ENCODE measurements around the gene CNTNAP2.

The CNTNAP2 gene

GRCh38 chr7:148204639-148205304, 2088.2 kb downstream of the CNTNAP2 start:
- DNase-seq (ENCODE audit: low read depth, low spot score) = no peak
- no peak for TF ChIP-seq POLR2AphosphoS5 (IDR thresholded peaks at IDR 0.05; ENCODE audit: borderline replicate concordance, low read depth, low read length)
- TF ChIP-seq FOXP2 (optimal IDR thresholded peaks at IDR 0.05; ENCODE audit: control extremely low read depth, extremely low read length, insufficient read depth) = no peak
- TF ChIP-seq EZH2 (IDR thresholded peaks at IDR 0.05) = no peak
- H3K36me3 ChIP-seq (ENCODE audit: insufficient read depth, low read length) = no peaks in the 10 kb centered on the region

GRCh38 chr7:148209643-148210190, 2093.1 kb downstream of the CNTNAP2 start:
- H3K9ac ChIP-seq (ENCODE audit: insufficient read length) = no peak overlapping the region
- H3K4me3 ChIP-seq = no peak overlapping the region
- no peak overlapping the region for H3K27ac ChIP-seq
- no peak for DNase-seq (ENCODE audit: low read depth, low spot score)
- H3K9me3 ChIP-seq (ENCODE audit: low read depth, low read length) = no peaks in the 10 kb centered on the region
- no peaks in the 10 kb centered on the region for H3K36me3 ChIP-seq (ENCODE audit: insufficient read depth, low read length)
- TF ChIP-seq FOXP2 (optimal IDR thresholded peaks at IDR 0.05; ENCODE audit: control extremely low read depth, extremely low read length, insufficient read depth) (no peak), EZH2 (IDR thresholded peaks at IDR 0.05) (no peak), POLR2AphosphoS5 (IDR thresholded peaks at IDR 0.05; ENCODE audit: borderline replicate concordance, low read depth, low read length) (no peak)

More at GRCh38 chr7:148204639-148205304, 2088.2 kb downstream of the CNTNAP2 start:
- H3K27ac ChIP-seq = no peak overlapping the region
- H3K9ac ChIP-seq (ENCODE audit: insufficient read length) = no peak overlapping the region
- no peaks in the 10 kb centered on the region for H3K9me3 ChIP-seq (ENCODE audit: low read depth, low read length)
- no peak overlapping the region for H3K4me3 ChIP-seq

- no peak overlapping the region for H3K27ac ChIP-seq
- no peak overlapping the region for H3K9ac ChIP-seq (ENCODE audit: insufficient read length)
- TF ChIP-seq POLR2AphosphoS5 (IDR thresholded peaks at IDR 0.05; ENCODE audit: borderline replicate concordance, low read depth, low read length) (no peak), EZH2 (IDR thresholded peaks at IDR 0.05) (no peak), FOXP2 (optimal IDR thresholded peaks at IDR 0.05; ENCODE audit: control extremely low read depth, extremely low read length, insufficient read depth) (no peak)
- no peaks in the 10 kb centered on the region for H3K36me3 ChIP-seq (ENCODE audit: insufficient read depth, low read length)
- DNase-seq (ENCODE audit: low read depth, low spot score) = no peak
- H3K4me3 ChIP-seq = no peak overlapping the region
- no peaks in the 10 kb centered on the region for H3K9me3 ChIP-seq (ENCODE audit: low read depth, low read length)
Measured at GRCh38 chr7:148210804-148211325, 2094.3 kb downstream of the CNTNAP2 start.

- H3K9me3 ChIP-seq (ENCODE audit: low read depth, low read length) = no peaks in the 10 kb centered on the region
- no peaks in the 10 kb centered on the region for H3K36me3 ChIP-seq (ENCODE audit: insufficient read depth, low read length)
- H3K27ac ChIP-seq = no peak overlapping the region
- H3K4me3 ChIP-seq = no peak overlapping the region
- no peak for DNase-seq (ENCODE audit: low read depth, low spot score)
- TF ChIP-seq POLR2AphosphoS5 (IDR thresholded peaks at IDR 0.05; ENCODE audit: borderline replicate concordance, low read depth, low read length) (no peak), FOXP2 (optimal IDR thresholded peaks at IDR 0.05; ENCODE audit: control extremely low read depth, extremely low read length, insufficient read depth) (no peak), EZH2 (IDR thresholded peaks at IDR 0.05) (no peak)
- H3K9ac ChIP-seq (ENCODE audit: insufficient read length) = no peak overlapping the region
Measured at GRCh38 chr7:148211740-148212151, 2095.1 kb downstream of the CNTNAP2 start.

- Histone ChIP-seq H3K9me3 (ENCODE audit: low read depth, low read length) (no peaks in the 10 kb centered on the region), H3K36me3 (ENCODE audit: insufficient read depth, low read length) (no peaks in the 10 kb centered on the region), H3K27ac (no peak overlapping the region), H3K4me3 (no peak overlapping the region), H3K9ac (ENCODE audit: insufficient read length) (no peak overlapping the region)
- TF ChIP-seq FOXP2 (optimal IDR thresholded peaks at IDR 0.05; ENCODE audit: control extremely low read depth, extremely low read length, insufficient read depth) = no peak
- TF ChIP-seq EZH2 (IDR thresholded peaks at IDR 0.05) = no peak
- no peak for TF ChIP-seq POLR2AphosphoS5 (IDR thresholded peaks at IDR 0.05; ENCODE audit: borderline replicate concordance, low read depth, low read length)
- no peak for DNase-seq (ENCODE audit: low read depth, low spot score)
Measured at GRCh38 chr7:148212731-148213130, 2096.1 kb downstream of the CNTNAP2 start.

GRCh38 chr7:148214101-148214500, 2097.5 kb downstream of the CNTNAP2 start:
- H3K27ac ChIP-seq = no peak overlapping the region
- TF ChIP-seq EZH2 (IDR thresholded peaks at IDR 0.05) (no peak), POLR2AphosphoS5 (IDR thresholded peaks at IDR 0.05; ENCODE audit: borderline replicate concordance, low read depth, low read length) (no peak), FOXP2 (optimal IDR thresholded peaks at IDR 0.05; ENCODE audit: control extremely low read depth, extremely low read length, insufficient read depth) (no peak)
- H3K9ac ChIP-seq (ENCODE audit: insufficient read length) = no peak overlapping the region
- no peak overlapping the region for H3K4me3 ChIP-seq
- H3K9me3 ChIP-seq (ENCODE audit: low read depth, low read length) = no peaks in the 10 kb centered on the region
- H3K36me3 ChIP-seq (ENCODE audit: insufficient read depth, low read length) = no peaks in the 10 kb centered on the region
- DNase-seq (ENCODE audit: low read depth, low spot score) = no peak

- Histone ChIP-seq H3K4me3 (no peak overlapping the region), H3K27ac (no peak overlapping the region), H3K36me3 (ENCODE audit: insufficient read depth, low read length) (no peaks in the 10 kb centered on the region), H3K9ac (ENCODE audit: insufficient read length) (no peak overlapping the region), H3K9me3 (ENCODE audit: low read depth, low read length) (no peaks in the 10 kb centered on the region)
- no peak for DNase-seq (ENCODE audit: low read depth, low spot score)
- no peak for TF ChIP-seq EZH2 (IDR thresholded peaks at IDR 0.05)
- no peak for TF ChIP-seq POLR2AphosphoS5 (IDR thresholded peaks at IDR 0.05; ENCODE audit: borderline replicate concordance, low read depth, low read length)
- no peak for TF ChIP-seq FOXP2 (optimal IDR thresholded peaks at IDR 0.05; ENCODE audit: control extremely low read depth, extremely low read length, insufficient read depth)
Measured at GRCh38 chr7:148218603-148219002, 2102.0 kb downstream of the CNTNAP2 start.

GRCh38 chr7:148222721-148223120, 2106.1 kb downstream of the CNTNAP2 start:
- Histone ChIP-seq H3K36me3 (ENCODE audit: insufficient read depth, low read length) (no peaks in the 10 kb centered on the region), H3K9ac (ENCODE audit: insufficient read length) (no peak overlapping the region), H3K4me3 (no peak overlapping the region), H3K27ac (no peak overlapping the region), H3K9me3 (ENCODE audit: low read depth, low read length) (no peaks in the 10 kb centered on the region)
- TF ChIP-seq EZH2 (IDR thresholded peaks at IDR 0.05) = no peak
- TF ChIP-seq POLR2AphosphoS5 (IDR thresholded peaks at IDR 0.05; ENCODE audit: borderline replicate concordance, low read depth, low read length) = no peak
- no peak for TF ChIP-seq FOXP2 (optimal IDR thresholded peaks at IDR 0.05; ENCODE audit: control extremely low read depth, extremely low read length, insufficient read depth)
- no peak for DNase-seq (ENCODE audit: low read depth, low spot score)
